Esophagus squamous epithelium (tissue), 4 donors: ENCODE results near the gene BCL11B.

ENCODE experiments used
- POLR2A ChIP-seq, 4 donors: fragments of 450-650 bp; IDR thresholded peaks; one replicate each; pipeline ENCODE4 v1.6.1; 2017; ENCODE audit warnings: antibody characterized with exemption in 4 of 4, mild to moderate bottlenecking in 4 of 4, moderate library complexity in 3 of 4
- TF ChIP-seq, protein P1 (sequence below), 6 experiments: fragments of 450-650 bp in 4 of 6; fragments of 200-600 bp in 2 of 6; sonication (generic) in 2 of 6; IDR thresholded peaks; one replicate each; pipeline ENCODE4 v1.5.1; 2016 to 2019; ENCODE audit warnings: antibody characterized with exemption in 6 of 6, mild to moderate bottlenecking in 4 of 6, moderate library complexity in 4 of 6

GRCh38 chr14:99148861-99149610 lies 123.0 kb downstream of the BCL11B start:
- TF ChIP-seq, protein P1, sequence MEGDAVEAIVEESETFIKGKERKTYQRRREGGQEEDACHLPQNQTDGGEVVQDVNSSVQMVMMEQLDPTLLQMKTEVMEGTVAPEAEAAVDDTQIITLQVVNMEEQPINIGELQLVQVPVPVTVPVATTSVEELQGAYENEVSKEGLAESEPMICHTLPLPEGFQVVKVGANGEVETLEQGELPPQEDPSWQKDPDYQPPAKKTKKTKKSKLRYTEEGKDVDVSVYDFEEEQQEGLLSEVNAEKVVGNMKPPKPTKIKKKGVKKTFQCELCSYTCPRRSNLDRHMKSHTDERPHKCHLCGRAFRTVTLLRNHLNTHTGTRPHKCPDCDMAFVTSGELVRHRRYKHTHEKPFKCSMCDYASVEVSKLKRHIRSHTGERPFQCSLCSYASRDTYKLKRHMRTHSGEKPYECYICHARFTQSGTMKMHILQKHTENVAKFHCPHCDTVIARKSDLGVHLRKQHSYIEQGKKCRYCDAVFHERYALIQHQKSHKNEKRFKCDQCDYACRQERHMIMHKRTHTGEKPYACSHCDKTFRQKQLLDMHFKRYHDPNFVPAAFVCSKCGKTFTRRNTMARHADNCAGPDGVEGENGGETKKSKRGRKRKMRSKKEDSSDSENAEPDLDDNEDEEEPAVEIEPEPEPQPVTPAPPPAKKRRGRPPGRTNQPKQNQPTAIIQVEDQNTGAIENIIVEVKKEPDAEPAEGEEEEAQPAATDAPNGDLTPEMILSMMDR (IDR thresholded peaks at IDR 0.05) = no peak
- TF ChIP-seq POLR2A (IDR thresholded peaks at IDR 0.05) = no peak
